GM12878 (cell line): ENCODE measurements around the gene RANBP9. TPM values are rescaled to one million over a fixed set of nuclear protein-coding genes. Genes with fewer than 3 reads are reported as not detected.

Experiments used
- ATAC-seq: fragments of 200-7000 bp; cut with Tn5 transposase; 3 replicates; pipeline ENCODE4 v1.9.1; 2020; ENCODE audit warnings: mild to moderate bottlenecking, moderate library complexity
- BruUV-seq: library from RNA; stranded (reverse); fragments of 400-500 nt; replicated peaks from 2 replicates; lab custom pipeline; 2021; lab: Mats Ljungman, UMichigan
- CTCF ChIA-PET: fragments of 300-600 bp; sonication (Branson Sonifier 250); formaldehyde crosslinking; extraction: SDS; loops from one replicate; lab custom pipeline; 2021; ENCODE audit warnings: inconsistent platforms; lab: Yijun Ruan, JAX
- POLR2A ChIA-PET: fragments of 350-600 bp; formaldehyde crosslinking; extraction: SDS; loops from one replicate; lab custom pipeline; 2021; ENCODE audit warnings: inconsistent platforms; lab: Charles Lee
- RAD21 ChIA-PET: fragments of 300-600 bp; sonication (Branson Sonifier 250); formaldehyde crosslinking; loops from one replicate; lab custom pipeline; 2023; ENCODE audit warnings: antibody characterized with exemption; ENCODE audit not compliant: unreplicated experiment; lab: Charles Lee
- SMC1A ChIA-PET: fragments of 300-600 bp; sonication (Branson Sonifier 250); formaldehyde crosslinking; loops from one replicate; lab custom pipeline; 2023; ENCODE audit not compliant: unreplicated experiment, uncharacterized antibody; lab: Charles Lee
- DNase-seq: peaks from one replicate; pipeline ENCODE4 v3.0.0-alpha.2; 2011; ENCODE audit warnings: low read depth, low spot score
- FAIRE-seq: peaks from 3 replicates; lab custom pipeline; 2011; peaks lifted over from hg19 to GRCh38; lab: Jason Lieb, UNC
- H2AFZ ChIP-seq: 2 replicates; pipeline ENCODE4 v1.6.0; 2011; ENCODE audit warnings: low read depth, low read length, control low read depth; ENCODE audit not compliant: control insufficient read depth
- H3K27ac ChIP-seq: 2 replicates; pipeline ENCODE4 v1.5.1; 2011; ENCODE audit warnings: control low read depth; ENCODE audit not compliant: control insufficient read depth, insufficient read depth
- H3K27me3 ChIP-seq, 2 experiments: replicated peaks in 1 of 2; 2 replicates each; pipeline versions ENCODE4 v1.6.0 to v1.6.1; 2011; ENCODE audit warnings: low read length in 1 of 2; ENCODE audit not compliant: control insufficient read depth in 2 of 2, insufficient read depth in 2 of 2
- H3K36me3 ChIP-seq, 2 experiments: 2 replicates each; pipeline ENCODE4 v1.5.1; 2011; ENCODE audit warnings: low read length in 1 of 2; ENCODE audit not compliant: control insufficient read depth in 2 of 2, insufficient read depth in 2 of 2
- H3K4me1 ChIP-seq: 2 replicates; pipeline ENCODE4 v1.6.1; 2011; ENCODE audit warnings: mild to moderate bottlenecking, low read length, moderate library complexity, mixed read lengths; ENCODE audit not compliant: control insufficient read depth, insufficient read depth
- H3K4me2 ChIP-seq: 2 replicates; pipeline ENCODE4 v1.6.0; 2011; ENCODE audit warnings: control low read depth; ENCODE audit not compliant: control insufficient read depth, insufficient read depth
- H3K4me3 ChIP-seq: fragments of 200-600 bp; sonication (generic); 2 replicates; pipeline ENCODE4 v1.5.1; 2016
- H3K79me2 ChIP-seq: 2 replicates; pipeline ENCODE4 v1.6.0; 2011; ENCODE audit warnings: low read length; ENCODE audit not compliant: control insufficient read depth, insufficient read depth
- H3K9ac ChIP-seq: 2 replicates; pipeline ENCODE4 v1.8.0; 2011; ENCODE audit warnings: low read length, control low read depth, mixed read lengths; ENCODE audit not compliant: control insufficient read depth, insufficient read depth
- H3K9me3 ChIP-seq: replicated peaks from 3 replicates; pipeline ENCODE4 v1.5.1; 2011; ENCODE audit warnings: mild to moderate bottlenecking, low read length; ENCODE audit not compliant: control insufficient read depth, insufficient read depth
- H4K20me1 ChIP-seq: 2 replicates; pipeline ENCODE4 v1.6.0; 2011; ENCODE audit not compliant: control insufficient read depth, insufficient read depth
- ATF7 ChIP-seq: fragments of 450-650 bp; IDR thresholded peaks from 2 replicates; pipeline ENCODE4 v1.6.1; 2016; ENCODE audit warnings: low read depth, mild to moderate bottlenecking
- EP300 ChIP-seq, 2 experiments: fragments of 150-350 bp in 1 of 2; IDR thresholded peaks; 2 replicates each; pipeline ENCODE4 v1.6.1; 2011 to 2012; ENCODE audit warnings: low read depth in 2 of 2, low read length in 2 of 2, borderline replicate concordance in 1 of 2, improper control_type of control experiment in 1 of 2, inconsistent platforms in 1 of 2; ENCODE audit not compliant: control insufficient read depth in 1 of 2
- GABPA ChIP-seq: IDR thresholded peaks from 2 replicates; pipeline ENCODE4 v1.6.1; 2014; ENCODE audit warnings: antibody characterized with exemption, low read depth, mild to moderate bottlenecking, inconsistent platforms
- IRF3 ChIP-seq: fragments of 450-650 bp; IDR thresholded peaks from 2 replicates; pipeline ENCODE4 v1.6.1; 2014; ENCODE audit warnings: mild to moderate bottlenecking
- LARP7 ChIP-seq: fragments of 450-650 bp; IDR thresholded peaks from 2 replicates; pipeline ENCODE4 v1.6.1; 2017; ENCODE audit warnings: mild to moderate bottlenecking
- PAX8 ChIP-seq: fragments of 450-650 bp; IDR thresholded peaks from 2 replicates; pipeline ENCODE4 v1.6.1; 2017; ENCODE audit warnings: mild to moderate bottlenecking, moderate library complexity
- SUZ12 ChIP-seq: fragments of 200-600 bp; sonication (generic); IDR thresholded peaks from one replicate; pipeline ENCODE4 v1.6.1; 2018; ENCODE audit warnings: antibody characterized with exemption, mild to moderate bottlenecking; ENCODE audit not compliant: unreplicated experiment
- TARDBP ChIP-seq: IDR thresholded peaks from 2 replicates; pipeline ENCODE4 v1.6.1; 2016; ENCODE audit warnings: borderline replicate concordance
- ZBTB40 ChIP-seq: fragments of 450-650 bp; IDR thresholded peaks from 2 replicates; pipeline ENCODE4 v1.6.1; 2016; ENCODE audit warnings: mild to moderate bottlenecking, moderate library complexity, borderline replicate concordance
- ZNF622 ChIP-seq: fragments of 450-650 bp; IDR thresholded peaks from 2 replicates; pipeline ENCODE4 v1.6.1; 2017; ENCODE audit warnings: mild to moderate bottlenecking, inconsistent platforms
- WGBS: methylation state at CpG from one replicate; pipeline ENCODE4 v1.1.6; 2016; ENCODE audit warnings: low lambda C conversion rate; ENCODE audit not compliant: insufficient replicate concordance, insufficient coverage; ENCODE audit errors: missing lambda C conversion rate; 5-methylcytosine and 5-hydroxymethylcytosine counted together
- in situ Hi-C: fragments of 300-500 bp; cut with MboI; formaldehyde crosslinking; loops from 9 replicates; pipeline ENCODE4 v1.14.3; 2018; ENCODE audit warnings: mixed read lengths
- intact Hi-C: fragments of 100-400 bp; cut with micrococcal nuclease; formaldehyde crosslinking; loops from one replicate; pipeline ENCODE4 v1.14.2; 2022; ENCODE audit not compliant: unreplicated experiment
- polyA plus RNA-seq, 11 experiments: library from polyadenylated mRNA; depleted of rRNA in 4 of 11; unstranded in 6 of 11; stranded (reverse) in 5 of 11; fragments of >200 nt; fragmentation: Nextera tagmentation in 4 of 11; fragmentation: Illumina TruSeq in 1 of 11; extraction: Ambion mirVana in 4 of 11; extraction: Trizol in 1 of 11; gene quantifications; 1 replicate in 1 of 11; 2 replicates in 10 of 11; pipeline versions ENCODE4 v1.2.1 to v1.2.3, GENCODE V29; 2011 to 2016; ENCODE audit warnings: inconsistent platforms in 2 of 11, missing spikeins in 2 of 11, low read depth in 1 of 11
- total RNA-seq, 4 experiments: library from RNA; depleted of rRNA in 3 of 4; stranded (reverse); fragments of >200 nt in 3 of 4; fragmentation: Illumina TruSeq in 1 of 4; extraction: Trizol in 1 of 4; gene quantifications; 2 replicates each; pipeline versions ENCODE4 v1.2.1 to v1.2.3, GENCODE V29; 2013 to 2021
- TF ChIP-seq, protein P1 (sequence below): fragments of 450-650 bp; formaldehyde crosslinking; IDR thresholded peaks from 2 replicates; pipeline ENCODE4 v1.5.0; 2022; ENCODE audit warnings: mild to moderate bottlenecking, missing genetic modification characterization
- TF ChIP-seq, protein P2 (sequence below): IDR thresholded peaks from 2 replicates; pipeline ENCODE4 v1.6.1; 2012; ENCODE audit warnings: low read depth, low read length, improper control_type of control experiment

The RANBP9 gene
- total and polyA plus RNA-seq, 10 of the 15 experiments (the other 5 are each of a cell fraction or from before 2014, with no cell fraction given), result 3.7 to 43.1 (median 16.2) TPM

- RAD21 ChIA-PET, result no interaction called here
- CTCF ChIA-PET, result no interaction called here
- intact Hi-C loops (no loop called here), in situ Hi-C loops (no loop called here)
- WGBS, result 60% methylated on average over 56 of the region's 56 CpGs
- ATAC-seq, result no peak
- FAIRE-seq, result no peak
- no TSS peak for BruUV-seq
- Histone ChIP-seq H3K79me2 (no peaks in the 10 kb centered on the region), H3K4me2 (no peak overlapping the region), H3K27me3 (no peaks in the 10 kb centered on the region), H3K9me3 (no peaks in the 10 kb centered on the region; the same call in 2 of the 3 replicates), H4K20me1 (no peaks in the 10 kb centered on the region), H3K4me3 (no peak overlapping the region), H3K4me1 (no peaks in the 10 kb centered on the region), H2AFZ (no peak overlapping the region), H3K27ac (no peak overlapping the region), H3K36me3 (no peaks in the 10 kb centered on the region), H3K9ac (no peak overlapping the region)
- POLR2A ChIA-PET, result no interaction called here
- DNase-seq, result no peak
- SMC1A ChIA-PET, result interaction anchor here (0.6 to 1.3 kb wide), 2 partner anchors 50 to 56 kb away, joined by 3 read pairs; no protein-coding TSS in a partner anchor
- TF ChIP-seq LARP7 (no peak), GABPA (no peak), EP300 (IDR thresholded peaks at IDR 0.05; ENCODE audit: borderline replicate concordance in 1 of 2, control insufficient read depth in 1 of 2, low read depth in 2 of 2, low read length in 2 of 2) (no peak), ZNF622 (no peak), TARDBP (no peak), ZBTB40 (no peak), IRF3 (no peak), ATF7 (no peak), SUZ12 (no peak), PAX8 (no peak)
- TF ChIP-seq, protein P1, sequence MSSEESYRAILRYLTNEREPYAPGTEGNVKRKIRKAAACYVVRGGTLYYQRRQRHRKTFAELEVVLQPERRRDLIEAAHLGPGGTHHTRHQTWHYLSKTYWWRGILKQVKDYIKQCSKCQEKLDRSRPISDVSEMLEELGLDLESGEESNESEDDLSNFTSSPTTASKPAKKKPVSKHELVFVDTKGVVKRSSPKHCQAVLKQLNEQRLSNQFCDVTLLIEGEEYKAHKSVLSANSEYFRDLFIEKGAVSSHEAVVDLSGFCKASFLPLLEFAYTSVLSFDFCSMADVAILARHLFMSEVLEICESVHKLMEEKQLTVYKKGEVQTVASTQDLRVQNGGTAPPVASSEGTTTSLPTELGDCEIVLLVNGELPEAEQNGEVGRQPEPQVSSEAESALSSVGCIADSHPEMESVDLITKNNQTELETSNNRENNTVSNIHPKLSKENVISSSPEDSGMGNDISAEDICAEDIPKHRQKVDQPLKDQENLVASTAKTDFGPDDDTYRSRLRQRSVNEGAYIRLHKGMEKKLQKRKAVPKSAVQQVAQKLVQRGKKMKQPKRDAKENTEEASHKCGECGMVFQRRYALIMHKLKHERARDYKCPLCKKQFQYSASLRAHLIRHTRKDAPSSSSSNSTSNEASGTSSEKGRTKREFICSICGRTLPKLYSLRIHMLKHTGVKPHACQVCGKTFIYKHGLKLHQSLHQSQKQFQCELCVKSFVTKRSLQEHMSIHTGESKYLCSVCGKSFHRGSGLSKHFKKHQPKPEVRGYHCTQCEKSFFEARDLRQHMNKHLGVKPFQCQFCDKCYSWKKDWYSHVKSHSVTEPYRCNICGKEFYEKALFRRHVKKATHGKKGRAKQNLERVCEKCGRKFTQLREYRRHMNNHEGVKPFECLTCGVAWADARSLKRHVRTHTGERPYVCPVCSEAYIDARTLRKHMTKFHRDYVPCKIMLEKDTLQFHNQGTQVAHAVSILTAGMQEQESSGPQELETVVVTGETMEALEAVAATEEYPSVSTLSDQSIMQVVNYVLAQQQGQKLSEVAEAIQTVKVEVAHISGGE, result no peak
- TF ChIP-seq, protein P2, sequence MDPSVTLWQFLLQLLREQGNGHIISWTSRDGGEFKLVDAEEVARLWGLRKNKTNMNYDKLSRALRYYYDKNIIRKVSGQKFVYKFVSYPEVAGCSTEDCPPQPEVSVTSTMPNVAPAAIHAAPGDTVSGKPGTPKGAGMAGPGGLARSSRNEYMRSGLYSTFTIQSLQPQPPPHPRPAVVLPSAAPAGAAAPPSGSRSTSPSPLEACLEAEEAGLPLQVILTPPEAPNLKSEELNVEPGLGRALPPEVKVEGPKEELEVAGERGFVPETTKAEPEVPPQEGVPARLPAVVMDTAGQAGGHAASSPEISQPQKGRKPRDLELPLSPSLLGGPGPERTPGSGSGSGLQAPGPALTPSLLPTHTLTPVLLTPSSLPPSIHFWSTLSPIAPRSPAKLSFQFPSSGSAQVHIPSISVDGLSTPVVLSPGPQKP, result no peak
Measured at GRCh38 chr6:13742961-13743735, 31.5 kb upstream of the RANBP9 start.
